Measurements from ENCODE around the gene IQSEC3.

Gene IQSEC3

GRCh38 chr12:144650-145284 is 78.2 kb downstream of the IQSEC3 start:
- no peak for DNase-seq

- no peak for DNase-seq
Measured at GRCh38 chr12:145369-145960, 78.9 kb downstream of the IQSEC3 start.

- no peak for DNase-seq
Measured at GRCh38 chr12:147242-147641, 80.7 kb downstream of the IQSEC3 start.

- no peak for DNase-seq
Measured at GRCh38 chr12:148676-149416, 82.3 kb downstream of the IQSEC3 start.

- DNase-seq: no peak
Measured at GRCh38 chr12:151579-151978, 85.0 kb downstream of the IQSEC3 start.

- DNase-seq: no peak
Measured at GRCh38 chr12:152440-152839, 85.9 kb downstream of the IQSEC3 start.

- peak; percentile 19 to 27 for DNase-seq
Measured at GRCh38 chr12:153080-153746, 86.6 kb downstream of the IQSEC3 start.

GRCh38 chr12:154058-154457 is 87.5 kb downstream of the IQSEC3 start:
- DNase-seq: no peak

- no peak for DNase-seq
Measured at GRCh38 chr12:155006-155405, 88.4 kb downstream of the IQSEC3 start.

- no peak for DNase-seq
Measured at GRCh38 chr12:155646-156045, 89.1 kb downstream of the IQSEC3 start.

- DNase-seq: no peak
Measured at GRCh38 chr12:156945-157344, 90.4 kb downstream of the IQSEC3 start.

- DNase-seq: no peak
Measured at GRCh38 chr12:157644-158043, 91.1 kb downstream of the IQSEC3 start.

GRCh38 chr12:159156-159782 is 92.7 kb downstream of the IQSEC3 start:
- no peak for DNase-seq

GRCh38 chr12:160858-161257 is 94.3 kb downstream of the IQSEC3 start:
- DNase-seq: no peak

GRCh38 chr12:161823-162222 is 95.3 kb downstream of the IQSEC3 start:
- no peak for DNase-seq

- no peak for DNase-seq
Measured at GRCh38 chr12:162467-163307, 96.1 kb downstream of the IQSEC3 start.

- no peak for DNase-seq
Measured at GRCh38 chr12:163406-163986, 96.9 kb downstream of the IQSEC3 start.

- DNase-seq: no peak
Measured at GRCh38 chr12:164207-164606, 97.6 kb downstream of the IQSEC3 start.

GRCh38 chr12:165862-166368 is 99.3 kb downstream of the IQSEC3 start:
- DNase-seq: no peak

- no peak for DNase-seq
Measured at GRCh38 chr12:166425-167075, 100.0 kb downstream of the IQSEC3 start.

GRCh38 chr12:167959-168600 is 101.5 kb downstream of the IQSEC3 start:
- DNase-seq: no peak
